ENCODE data around the gene SSH3. TPM values are rescaled to one million over a fixed set of nuclear protein-coding genes. Genes with fewer than 3 reads are reported as not detected.

The SSH3 gene
- total RNA-seq, 1 donor from 2014 or later = 55.4 TPM

DNA sequence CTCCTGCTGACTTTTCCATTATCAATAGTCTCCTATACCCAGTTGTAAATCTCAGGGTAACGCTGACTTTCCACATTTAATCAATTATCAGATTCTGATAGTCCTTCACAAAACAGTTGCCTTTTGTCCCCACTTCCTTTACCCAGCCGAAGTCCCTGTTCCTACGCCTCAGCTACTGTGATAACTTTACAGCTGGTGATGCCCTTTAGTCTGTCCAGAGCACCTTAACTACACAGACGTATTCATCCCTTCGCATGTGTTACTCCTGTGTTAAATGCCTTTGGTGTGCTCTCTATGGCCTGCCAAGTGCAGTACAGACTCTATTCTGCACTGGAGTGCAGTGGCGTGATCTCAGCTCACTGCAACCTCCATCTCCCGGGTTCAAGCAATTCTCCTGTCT is 20.2 kb downstream of the SSH3 start:
- H3K27ac Mint-ChIP-seq = no peak overlapping the region
- H3K36me3 Mint-ChIP-seq = peaks cover 6% of the 10 kb centered on the region
- TF ChIP-seq, protein P1, sequence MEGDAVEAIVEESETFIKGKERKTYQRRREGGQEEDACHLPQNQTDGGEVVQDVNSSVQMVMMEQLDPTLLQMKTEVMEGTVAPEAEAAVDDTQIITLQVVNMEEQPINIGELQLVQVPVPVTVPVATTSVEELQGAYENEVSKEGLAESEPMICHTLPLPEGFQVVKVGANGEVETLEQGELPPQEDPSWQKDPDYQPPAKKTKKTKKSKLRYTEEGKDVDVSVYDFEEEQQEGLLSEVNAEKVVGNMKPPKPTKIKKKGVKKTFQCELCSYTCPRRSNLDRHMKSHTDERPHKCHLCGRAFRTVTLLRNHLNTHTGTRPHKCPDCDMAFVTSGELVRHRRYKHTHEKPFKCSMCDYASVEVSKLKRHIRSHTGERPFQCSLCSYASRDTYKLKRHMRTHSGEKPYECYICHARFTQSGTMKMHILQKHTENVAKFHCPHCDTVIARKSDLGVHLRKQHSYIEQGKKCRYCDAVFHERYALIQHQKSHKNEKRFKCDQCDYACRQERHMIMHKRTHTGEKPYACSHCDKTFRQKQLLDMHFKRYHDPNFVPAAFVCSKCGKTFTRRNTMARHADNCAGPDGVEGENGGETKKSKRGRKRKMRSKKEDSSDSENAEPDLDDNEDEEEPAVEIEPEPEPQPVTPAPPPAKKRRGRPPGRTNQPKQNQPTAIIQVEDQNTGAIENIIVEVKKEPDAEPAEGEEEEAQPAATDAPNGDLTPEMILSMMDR (IDR thresholded peaks at IDR 0.05; ENCODE audit: unreplicated experiment) = no peak
- H3K4me1 Mint-ChIP-seq = peaks cover 4% of the 10 kb centered on the region
- H3K27me3 Mint-ChIP-seq (ENCODE audit: low read depth) = peaks cover 2% of the 10 kb centered on the region
- no peaks in the 10 kb centered on the region for H3K9me3 Mint-ChIP-seq
- DNase-seq (ENCODE audit: low spot score in 2 of 2, unreplicated experiment in 2 of 2) = no peak
- H3K4me3 Mint-ChIP-seq = no peak overlapping the region

DNA sequence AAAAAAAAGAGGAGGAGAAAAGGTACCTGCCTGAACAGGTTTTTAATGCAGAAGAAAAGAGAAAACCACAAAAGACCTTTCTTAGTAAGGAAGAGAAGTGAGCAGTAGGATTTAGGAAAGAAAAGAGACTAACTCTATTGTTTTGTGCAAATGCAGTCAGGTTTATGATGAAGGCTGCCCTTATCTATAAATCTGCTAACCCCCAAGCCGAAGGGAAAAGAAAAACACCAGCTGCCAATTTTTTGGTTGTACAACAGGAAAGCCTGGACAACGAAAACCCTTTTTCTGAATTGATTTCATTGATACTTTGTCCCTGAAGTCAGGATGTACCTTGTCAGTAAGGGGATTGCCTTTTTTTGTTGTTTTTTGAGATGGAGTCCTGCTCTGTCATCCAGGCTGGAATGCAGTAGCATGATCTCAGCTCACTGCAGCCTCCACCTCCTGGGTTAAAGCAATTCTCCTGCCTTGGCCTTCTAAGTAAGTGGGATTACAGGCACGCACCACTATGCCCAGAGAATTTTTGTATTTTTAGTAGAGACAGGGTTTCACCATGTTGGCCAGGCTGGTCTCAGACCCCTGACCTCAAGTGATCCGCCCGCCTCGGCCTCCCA is 28.9 kb downstream of the SSH3 start:
- TF ChIP-seq, protein P1 (IDR thresholded peaks at IDR 0.05; ENCODE audit: unreplicated experiment) = no peak
- no peak for DNase-seq (ENCODE audit: low spot score in 2 of 2, unreplicated experiment in 2 of 2)
- Mint-ChIP-seq H3K27me3 (ENCODE audit: low read depth) (no peaks in the 10 kb centered on the region), H3K4me3 (no peak overlapping the region), H3K27ac (peak overlapping the region; percentile 34), H3K4me1 (peaks cover 5% of the 10 kb centered on the region), H3K9me3 (no peaks in the 10 kb centered on the region), H3K36me3 (peaks cover 2% of the 10 kb centered on the region)

DNA sequence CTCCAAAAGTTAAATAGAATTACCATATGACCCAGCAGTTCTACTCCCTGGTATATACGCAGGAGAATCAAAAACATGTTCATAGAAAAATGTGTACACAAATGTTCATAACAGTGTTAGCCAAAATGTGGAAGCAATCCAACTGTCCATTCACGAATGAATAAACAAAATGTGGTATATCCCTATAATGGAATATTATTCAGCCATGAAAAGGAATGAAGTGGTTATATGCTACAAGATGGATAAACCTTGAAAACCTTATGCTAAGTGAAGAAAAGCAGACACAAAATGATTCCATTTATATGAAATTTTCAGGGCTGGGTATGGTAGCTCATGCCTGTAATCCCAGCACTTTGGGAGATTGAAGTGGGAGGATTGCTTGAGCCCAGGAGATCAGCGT is 33.9 kb downstream of the SSH3 start:
- TF ChIP-seq, protein P1 (IDR thresholded peaks at IDR 0.05; ENCODE audit: unreplicated experiment) = no peak
- Mint-ChIP-seq H3K4me1 (peaks cover 1% of the 10 kb centered on the region), H3K4me3 (no peak overlapping the region), H3K9me3 (peaks cover under 1% of the 10 kb centered on the region), H3K36me3 (no peaks in the 10 kb centered on the region), H3K27ac (no peak overlapping the region), H3K27me3 (ENCODE audit: low read depth) (no peaks in the 10 kb centered on the region)
- DNase-seq (ENCODE audit: low spot score in 2 of 2, unreplicated experiment in 2 of 2) = no peak

DNA sequence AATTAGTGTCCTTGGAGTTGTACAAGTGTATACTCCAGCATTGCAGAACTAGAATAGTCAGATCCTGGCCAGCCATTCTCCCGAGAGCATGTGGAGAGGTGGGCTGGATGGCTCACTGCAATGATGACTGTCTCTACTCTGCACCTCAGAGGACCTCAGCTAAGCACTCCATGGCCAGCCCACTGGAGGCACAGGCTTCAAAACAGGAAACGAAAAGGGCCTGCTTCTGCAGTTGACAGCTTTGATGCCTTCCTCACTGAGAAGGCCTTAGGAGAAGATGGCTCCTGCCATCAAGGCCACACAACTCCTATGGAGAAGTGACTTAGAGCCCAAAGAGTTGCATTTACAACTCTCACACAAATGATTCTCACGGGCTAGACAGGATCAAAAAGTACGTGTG is 40.9 kb downstream of the SSH3 start:
- TF ChIP-seq, protein P1 (IDR thresholded peaks at IDR 0.05; ENCODE audit: unreplicated experiment) = no peak
- no peak overlapping the region for H3K4me3 Mint-ChIP-seq
- H3K27me3 Mint-ChIP-seq (ENCODE audit: low read depth) = no peaks in the 10 kb centered on the region
- DNase-seq (ENCODE audit: low spot score in 2 of 2, unreplicated experiment in 2 of 2) = no peak
- peaks cover 8% of the 10 kb centered on the region for H3K9me3 Mint-ChIP-seq
- H3K4me1 Mint-ChIP-seq = peaks cover 2% of the 10 kb centered on the region
- H3K27ac Mint-ChIP-seq = no peak overlapping the region
- peaks cover 1% of the 10 kb centered on the region for H3K36me3 Mint-ChIP-seq

DNA sequence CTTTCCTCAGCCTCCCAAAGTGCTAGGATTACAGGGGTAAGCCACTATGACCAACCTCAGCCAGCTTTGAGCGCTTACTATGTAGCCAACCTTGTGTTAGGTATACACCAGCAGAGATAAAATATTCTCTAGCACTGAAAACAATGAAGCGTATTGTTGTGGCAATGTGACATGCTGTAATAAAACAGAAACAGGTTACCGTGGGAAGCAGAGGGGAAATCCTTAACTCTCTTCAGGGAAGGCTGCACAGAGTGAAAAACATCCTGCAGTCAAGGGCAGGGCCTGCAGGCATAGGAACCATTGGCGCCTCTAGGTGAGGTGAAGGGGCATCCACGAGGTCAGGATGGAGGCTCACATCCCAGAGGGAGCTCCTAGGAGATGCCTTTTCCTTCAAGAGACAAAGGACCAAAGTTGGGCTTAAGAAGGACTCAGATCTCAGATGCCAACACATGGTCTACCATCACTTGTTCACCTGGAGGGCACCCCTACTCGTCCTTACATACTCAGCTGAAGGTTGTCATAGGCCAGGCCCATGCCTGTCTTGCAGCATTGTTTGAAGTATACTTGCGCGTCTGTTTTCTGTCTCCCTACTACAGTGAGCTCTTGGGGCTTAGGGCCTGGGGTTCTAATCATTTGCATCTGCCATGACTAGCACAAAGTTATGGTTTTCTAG is 42.1 kb downstream of the SSH3 start:
- no peak overlapping the region for H3K4me3 Mint-ChIP-seq
- H3K27ac Mint-ChIP-seq = no peak overlapping the region
- peaks cover 1% of the 10 kb centered on the region for H3K36me3 Mint-ChIP-seq
- H3K4me1 Mint-ChIP-seq = peaks cover 2% of the 10 kb centered on the region
- TF ChIP-seq, protein P1 (IDR thresholded peaks at IDR 0.05; ENCODE audit: unreplicated experiment) = no peak
- H3K9me3 Mint-ChIP-seq = peaks cover 8% of the 10 kb centered on the region
- no peak for DNase-seq (ENCODE audit: low spot score in 2 of 2, unreplicated experiment in 2 of 2)
- H3K27me3 Mint-ChIP-seq (ENCODE audit: low read depth) = no peaks in the 10 kb centered on the region

Measured in mesothelial cell of epicardium (in vitro differentiated cells).